Panc1 (cell line): ENCODE measurements around the gene LRRC8C. TPM values are rescaled to one million over a fixed set of nuclear protein-coding genes. Genes with fewer than 3 reads are reported as not detected.

Source experiments
- ATAC-seq: fragments of 200-7000 bp; cut with Tn5 transposase; 2 replicates; pipeline ENCODE4 v1.9.1; 2020; ENCODE audit warnings: mild to moderate bottlenecking, moderate library complexity
- BruUV-seq: library from RNA; stranded (reverse); fragments of 400-500 nt; replicated peaks from 2 replicates; lab custom pipeline; 2021; lab: Mats Ljungman, UMichigan
- CTCF ChIA-PET: fragments of 300-600 bp; sonication (Branson Sonifier 250); formaldehyde crosslinking; loops from one replicate; lab custom pipeline; 2022; ENCODE audit warnings: antibody characterized with exemption; lab: Charles Lee
- POLR2A ChIA-PET: fragments of 300-600 bp; sonication (Branson Sonifier 250); formaldehyde crosslinking; loops from one replicate; lab custom pipeline; 2022; ENCODE audit warnings: antibody characterized with exemption; lab: Charles Lee
- DNase-seq: peaks from one replicate; pipeline ENCODE4 v3.0.0-alpha.2; 2010; ENCODE audit warnings: low read depth, low spot score
- H3K27ac ChIP-seq: 2 replicates; pipeline ENCODE4 v1.5.1; 2011; ENCODE audit warnings: mild to moderate bottlenecking, low read length, inconsistent platforms
- H3K27me3 ChIP-seq: fragments of 200-500 bp; sonication (Bioruptor generic); 2 replicates; pipeline ENCODE4 v1.6.0; 2014; ENCODE audit warnings: low read length, inconsistent platforms; ENCODE audit not compliant: control insufficient read depth, insufficient read depth
- H3K36me3 ChIP-seq: fragments of 200-500 bp; sonication (Bioruptor generic); 2 replicates; pipeline ENCODE4 v1.5.1; 2014; ENCODE audit warnings: inconsistent platforms, mild to moderate bottlenecking, low read length, moderate library complexity; ENCODE audit not compliant: control insufficient read depth, insufficient read depth
- H3K4me1 ChIP-seq: 2 replicates; pipeline ENCODE4 v1.5.1; 2011; ENCODE audit warnings: inconsistent platforms, mild to moderate bottlenecking, low read length, moderate library complexity; ENCODE audit not compliant: control insufficient read depth, insufficient read depth
- H3K4me3 ChIP-seq, 2 experiments: 2 replicates each; pipeline ENCODE4 v1.5.1; 2011 to 2012; ENCODE audit warnings: low read depth in 2 of 2, low read length in 2 of 2, mild to moderate bottlenecking in 2 of 2, inconsistent platforms in 1 of 2, moderate library complexity in 1 of 2
- H3K9me3 ChIP-seq: fragments of 200-500 bp; sonication (Bioruptor generic); 2 replicates; pipeline ENCODE4 v1.5.1; 2014; ENCODE audit warnings: low read depth, mild to moderate bottlenecking, inconsistent platforms, low read length, moderate library complexity; ENCODE audit not compliant: control insufficient read depth, insufficient read depth
- POLR2AphosphoS5 ChIP-seq: IDR thresholded peaks from 2 replicates; pipeline ENCODE4 v1.6.1; 2012; ENCODE audit warnings: mild to moderate bottlenecking, low read depth, low read length, moderate library complexity
- SIN3A ChIP-seq: IDR thresholded peaks from 2 replicates; pipeline ENCODE4 v1.6.1; 2012; ENCODE audit warnings: low read depth, mild to moderate bottlenecking, low read length, moderate library complexity, borderline replicate concordance; ENCODE audit not compliant: insufficient read depth
- TCF7L2 ChIP-seq: IDR thresholded peaks from 2 replicates; pipeline ENCODE4 v1.6.1; 2011; ENCODE audit warnings: mild to moderate bottlenecking, low read depth, low read length, inconsistent platforms
- in situ Hi-C: cut with HindIII; loops from 2 replicates; pipeline ENCODE4 v1.10.0; 2016; ENCODE audit warnings: low sequenced_read_pairs, low pct_unique_long_range_greater_than_20kb
- intact Hi-C: fragments of 100-400 bp; cut with micrococcal nuclease; formaldehyde crosslinking; loops from one replicate; pipeline ENCODE4 v1.10.0; 2022; ENCODE audit not compliant: unreplicated experiment
- total RNA-seq: library from RNA; stranded (reverse); gene quantifications from one replicate; pipeline ENCODE4 v1.2.1, GENCODE V29; 2021; ENCODE audit not compliant: unreplicated experiment
- TF ChIP-seq, protein P1 (sequence below): fragments of 450-650 bp; IDR thresholded peaks from 2 replicates; pipeline ENCODE4 v1.5.1; 2017; ENCODE audit warnings: mild to moderate bottlenecking
- TF ChIP-seq, protein P2 (sequence below), 2 experiments: IDR thresholded peaks; 2 replicates each; pipeline ENCODE4 v1.6.1; 2011 to 2012; ENCODE audit warnings: low read depth in 2 of 2, control low read depth in 1 of 2, low read length in 1 of 2, mild to moderate bottlenecking in 1 of 2, moderate library complexity in 1 of 2; ENCODE audit not compliant: insufficient read depth in 1 of 2

Gene LRRC8C
- total RNA-seq, 1 experiment from 2014 or later: 17.1 TPM

DNA sequence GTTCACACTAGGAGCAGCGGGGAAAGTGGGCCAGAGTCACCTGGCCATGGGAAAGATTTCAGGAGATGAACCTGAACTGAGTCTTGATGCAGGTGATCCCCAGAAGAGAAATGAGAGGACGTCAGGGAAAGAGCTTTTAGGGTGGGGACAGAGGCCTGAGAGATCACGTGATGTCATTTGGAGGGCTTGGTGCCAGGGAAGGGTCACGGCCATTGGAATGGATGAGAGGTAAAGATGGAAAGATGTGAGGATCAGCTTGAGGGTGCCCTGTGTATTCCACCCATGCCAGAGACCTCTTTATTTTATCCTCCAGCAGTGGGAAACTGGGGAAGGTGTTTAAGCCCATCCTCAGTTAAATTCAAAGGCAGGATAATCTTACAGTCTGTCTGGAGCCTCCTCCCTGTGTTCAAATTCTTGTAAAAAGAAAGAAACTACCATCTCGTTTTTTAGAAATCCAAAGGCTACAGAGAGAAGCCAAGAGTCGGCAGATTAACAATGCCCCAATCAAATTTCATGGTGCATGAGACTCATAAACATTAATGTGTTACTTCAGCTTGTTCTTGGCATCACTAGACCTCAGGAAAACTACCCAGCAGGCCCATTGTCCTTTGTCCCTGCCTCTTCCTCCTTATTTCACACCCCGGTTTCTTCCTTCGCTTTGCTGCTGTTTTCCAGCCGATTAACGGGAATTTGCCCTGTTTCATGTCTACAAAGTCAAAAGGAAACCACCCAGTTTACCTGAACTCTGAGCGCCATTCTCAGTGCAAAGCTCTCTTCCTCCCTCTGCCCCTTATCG lies 94.8 kb downstream of the LRRC8C start:
- in situ Hi-C loops: no loop called here
- ChIA-PET POLR2A (no interaction called here), CTCF (no interaction called here)
- no peak for ATAC-seq
- H3K36me3 ChIP-seq: no peaks in the 10 kb centered on the region
- no peak overlapping the region for H3K27ac ChIP-seq
- no peak overlapping the region for H3K4me3 ChIP-seq
- intact Hi-C loops: no loop called here
- TF ChIP-seq, protein P1, sequence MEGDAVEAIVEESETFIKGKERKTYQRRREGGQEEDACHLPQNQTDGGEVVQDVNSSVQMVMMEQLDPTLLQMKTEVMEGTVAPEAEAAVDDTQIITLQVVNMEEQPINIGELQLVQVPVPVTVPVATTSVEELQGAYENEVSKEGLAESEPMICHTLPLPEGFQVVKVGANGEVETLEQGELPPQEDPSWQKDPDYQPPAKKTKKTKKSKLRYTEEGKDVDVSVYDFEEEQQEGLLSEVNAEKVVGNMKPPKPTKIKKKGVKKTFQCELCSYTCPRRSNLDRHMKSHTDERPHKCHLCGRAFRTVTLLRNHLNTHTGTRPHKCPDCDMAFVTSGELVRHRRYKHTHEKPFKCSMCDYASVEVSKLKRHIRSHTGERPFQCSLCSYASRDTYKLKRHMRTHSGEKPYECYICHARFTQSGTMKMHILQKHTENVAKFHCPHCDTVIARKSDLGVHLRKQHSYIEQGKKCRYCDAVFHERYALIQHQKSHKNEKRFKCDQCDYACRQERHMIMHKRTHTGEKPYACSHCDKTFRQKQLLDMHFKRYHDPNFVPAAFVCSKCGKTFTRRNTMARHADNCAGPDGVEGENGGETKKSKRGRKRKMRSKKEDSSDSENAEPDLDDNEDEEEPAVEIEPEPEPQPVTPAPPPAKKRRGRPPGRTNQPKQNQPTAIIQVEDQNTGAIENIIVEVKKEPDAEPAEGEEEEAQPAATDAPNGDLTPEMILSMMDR: no peak
- no peak for TF ChIP-seq POLR2AphosphoS5
- no peak for TF ChIP-seq SIN3A
- no peak for TF ChIP-seq TCF7L2
- TF ChIP-seq, protein P2, sequence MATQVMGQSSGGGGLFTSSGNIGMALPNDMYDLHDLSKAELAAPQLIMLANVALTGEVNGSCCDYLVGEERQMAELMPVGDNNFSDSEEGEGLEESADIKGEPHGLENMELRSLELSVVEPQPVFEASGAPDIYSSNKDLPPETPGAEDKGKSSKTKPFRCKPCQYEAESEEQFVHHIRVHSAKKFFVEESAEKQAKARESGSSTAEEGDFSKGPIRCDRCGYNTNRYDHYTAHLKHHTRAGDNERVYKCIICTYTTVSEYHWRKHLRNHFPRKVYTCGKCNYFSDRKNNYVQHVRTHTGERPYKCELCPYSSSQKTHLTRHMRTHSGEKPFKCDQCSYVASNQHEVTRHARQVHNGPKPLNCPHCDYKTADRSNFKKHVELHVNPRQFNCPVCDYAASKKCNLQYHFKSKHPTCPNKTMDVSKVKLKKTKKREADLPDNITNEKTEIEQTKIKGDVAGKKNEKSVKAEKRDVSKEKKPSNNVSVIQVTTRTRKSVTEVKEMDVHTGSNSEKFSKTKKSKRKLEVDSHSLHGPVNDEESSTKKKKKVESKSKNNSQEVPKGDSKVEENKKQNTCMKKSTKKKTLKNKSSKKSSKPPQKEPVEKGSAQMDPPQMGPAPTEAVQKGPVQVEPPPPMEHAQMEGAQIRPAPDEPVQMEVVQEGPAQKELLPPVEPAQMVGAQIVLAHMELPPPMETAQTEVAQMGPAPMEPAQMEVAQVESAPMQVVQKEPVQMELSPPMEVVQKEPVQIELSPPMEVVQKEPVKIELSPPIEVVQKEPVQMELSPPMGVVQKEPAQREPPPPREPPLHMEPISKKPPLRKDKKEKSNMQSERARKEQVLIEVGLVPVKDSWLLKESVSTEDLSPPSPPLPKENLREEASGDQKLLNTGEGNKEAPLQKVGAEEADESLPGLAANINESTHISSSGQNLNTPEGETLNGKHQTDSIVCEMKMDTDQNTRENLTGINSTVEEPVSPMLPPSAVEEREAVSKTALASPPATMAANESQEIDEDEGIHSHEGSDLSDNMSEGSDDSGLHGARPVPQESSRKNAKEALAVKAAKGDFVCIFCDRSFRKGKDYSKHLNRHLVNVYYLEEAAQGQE (IDR thresholded peaks at IDR 0.05; ENCODE audit: insufficient read depth in 1 of 2, low read depth in 2 of 2, low read length in 1 of 2): no peak
- BruUV-seq: no TSS peak
- H3K4me1 ChIP-seq: no peaks in the 10 kb centered on the region
- DNase-seq: no peak
- no peaks in the 10 kb centered on the region for H3K27me3 ChIP-seq
- H3K9me3 ChIP-seq: no peaks in the 10 kb centered on the region

DNA sequence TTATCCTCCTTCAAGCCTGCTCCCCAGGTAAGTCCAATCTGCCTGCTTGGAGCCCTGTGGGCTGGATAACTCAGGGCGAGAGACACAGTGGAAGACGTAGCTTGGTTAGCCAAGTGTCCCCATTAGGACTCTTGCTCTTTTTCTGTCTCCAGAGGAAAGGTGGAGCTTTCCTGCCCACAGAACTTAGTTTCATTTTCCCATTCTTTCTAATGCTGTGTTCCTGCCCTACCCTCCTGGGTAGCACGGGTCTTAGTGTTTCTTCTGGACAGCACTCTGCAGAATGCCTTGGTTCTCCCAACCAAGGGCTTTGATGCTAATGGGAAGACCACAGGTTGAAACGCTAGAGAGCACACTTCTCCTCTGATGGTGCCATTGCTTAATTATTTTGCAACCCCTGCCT lies 95.5 kb downstream of the LRRC8C start:
- intact Hi-C loops (no loop called here), in situ Hi-C loops (no loop called here)
- Histone ChIP-seq H3K4me1 (no peaks in the 10 kb centered on the region), H3K27ac (no peak overlapping the region), H3K4me3 (no peak overlapping the region), H3K9me3 (no peaks in the 10 kb centered on the region), H3K27me3 (no peaks in the 10 kb centered on the region), H3K36me3 (no peaks in the 10 kb centered on the region)
- DNase-seq (no peak), ATAC-seq (no peak)
- TF ChIP-seq SIN3A (no peak), POLR2AphosphoS5 (no peak), TCF7L2 (no peak)
- TF ChIP-seq, protein P1: no peak
- TF ChIP-seq, protein P2 (IDR thresholded peaks at IDR 0.05; ENCODE audit: insufficient read depth in 1 of 2, low read depth in 2 of 2, low read length in 1 of 2): no peak
- ChIA-PET POLR2A (no interaction called here), CTCF (no interaction called here)
- no TSS peak for BruUV-seq
